D721Med (cell line): ENCODE data around the gene ETV6.

ENCODE experiments used
- DNase-seq: peaks from one replicate; pipeline ENCODE4 v3.0.0; 2011; ENCODE audit warnings: low spot score; ENCODE audit not compliant: insufficient read length
- FAIRE-seq: peaks from 2 replicates; lab custom pipeline; 2011; peaks lifted over from hg19 to GRCh38; lab: Jason Lieb, UNC
- TF ChIP-seq, protein P1 (sequence below): IDR thresholded peaks from 2 replicates; pipeline ENCODE4 v1.5.1; 2012; ENCODE audit warnings: mild to moderate bottlenecking, control low read depth; ENCODE audit not compliant: insufficient read depth; ENCODE audit errors: missing control alignments

Gene ETV6

DNA sequence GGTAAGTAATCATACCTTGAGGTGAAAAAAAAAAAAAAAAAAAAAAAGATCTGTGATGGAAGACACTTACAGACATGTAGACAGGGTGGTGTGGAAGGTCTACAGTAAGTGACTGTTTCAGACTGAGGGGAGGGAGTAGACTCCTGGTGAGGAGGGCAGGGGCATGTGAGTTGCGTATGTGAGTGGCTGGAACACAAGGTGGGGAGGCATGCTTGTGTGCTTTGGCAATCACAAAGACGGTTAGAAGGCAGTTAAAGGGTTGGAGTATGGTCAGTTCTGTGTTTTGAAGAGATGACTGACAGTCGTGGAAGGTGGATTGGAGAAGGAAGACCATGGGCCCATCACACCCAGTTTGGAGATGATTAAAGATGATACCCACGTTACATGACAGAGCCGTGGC, 65.2 kb downstream of the ETV6 start:
- DNase-seq: no peak
- TF ChIP-seq, protein P1, sequence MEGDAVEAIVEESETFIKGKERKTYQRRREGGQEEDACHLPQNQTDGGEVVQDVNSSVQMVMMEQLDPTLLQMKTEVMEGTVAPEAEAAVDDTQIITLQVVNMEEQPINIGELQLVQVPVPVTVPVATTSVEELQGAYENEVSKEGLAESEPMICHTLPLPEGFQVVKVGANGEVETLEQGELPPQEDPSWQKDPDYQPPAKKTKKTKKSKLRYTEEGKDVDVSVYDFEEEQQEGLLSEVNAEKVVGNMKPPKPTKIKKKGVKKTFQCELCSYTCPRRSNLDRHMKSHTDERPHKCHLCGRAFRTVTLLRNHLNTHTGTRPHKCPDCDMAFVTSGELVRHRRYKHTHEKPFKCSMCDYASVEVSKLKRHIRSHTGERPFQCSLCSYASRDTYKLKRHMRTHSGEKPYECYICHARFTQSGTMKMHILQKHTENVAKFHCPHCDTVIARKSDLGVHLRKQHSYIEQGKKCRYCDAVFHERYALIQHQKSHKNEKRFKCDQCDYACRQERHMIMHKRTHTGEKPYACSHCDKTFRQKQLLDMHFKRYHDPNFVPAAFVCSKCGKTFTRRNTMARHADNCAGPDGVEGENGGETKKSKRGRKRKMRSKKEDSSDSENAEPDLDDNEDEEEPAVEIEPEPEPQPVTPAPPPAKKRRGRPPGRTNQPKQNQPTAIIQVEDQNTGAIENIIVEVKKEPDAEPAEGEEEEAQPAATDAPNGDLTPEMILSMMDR: no peak
- no peak for FAIRE-seq

DNA sequence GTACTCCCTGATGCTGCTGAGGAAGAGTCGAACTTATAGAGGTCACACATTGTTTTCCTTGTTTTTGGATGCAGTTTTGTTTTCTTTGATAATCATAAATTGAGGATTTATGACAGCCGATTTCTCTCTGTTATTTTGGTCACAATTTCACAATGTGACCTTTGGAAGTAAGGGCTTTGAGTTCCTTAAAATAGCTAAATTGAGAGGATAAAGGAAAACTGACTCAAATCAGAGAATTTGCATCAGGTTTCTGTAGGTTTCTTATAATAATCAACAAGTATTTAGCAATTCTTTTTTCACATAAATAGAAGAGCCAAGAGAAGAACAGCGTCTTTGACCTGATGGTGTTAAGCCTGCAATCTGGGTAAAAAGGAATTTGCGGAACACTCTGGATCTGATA, 66.1 kb downstream of the ETV6 start:
- DNase-seq (no peak), FAIRE-seq (no peak)
- TF ChIP-seq, protein P1: no peak

DNA sequence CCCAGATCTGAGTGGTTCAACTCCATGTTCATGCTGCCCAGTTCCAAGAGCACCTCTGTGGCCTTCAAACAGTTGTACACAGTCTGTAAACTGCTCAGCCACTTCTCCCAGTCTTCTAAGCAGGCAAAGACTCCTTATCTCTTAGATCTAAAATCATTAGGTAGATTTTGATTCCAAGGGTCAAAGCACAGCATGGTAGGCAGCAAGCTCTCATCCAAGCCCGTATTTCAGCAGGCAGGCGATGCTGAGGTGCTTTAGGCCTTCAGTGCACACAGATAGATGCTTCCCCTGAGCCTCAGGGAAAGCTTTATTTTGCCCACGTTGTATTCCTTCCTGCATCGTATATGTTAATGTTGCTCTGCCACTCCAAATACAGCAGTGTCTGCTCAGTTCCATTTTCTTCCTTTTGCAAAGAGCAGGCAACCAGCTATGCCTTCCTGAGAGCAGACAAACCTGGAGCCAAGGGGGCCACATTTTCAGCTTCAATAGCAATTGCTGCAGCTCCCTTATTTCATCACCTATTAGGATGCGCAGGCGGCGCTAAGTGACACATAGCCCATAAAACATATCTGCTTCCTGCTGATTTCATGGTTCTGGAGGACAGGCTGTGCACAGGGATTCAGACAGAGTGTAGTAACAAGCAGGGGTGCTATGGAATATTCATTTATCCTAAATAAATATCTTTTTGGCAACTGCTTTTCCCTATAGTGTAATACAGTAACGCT, 67.5 kb downstream of the ETV6 start:
- FAIRE-seq (no peak), DNase-seq (no peak)
- TF ChIP-seq, protein P1: no peak

DNA sequence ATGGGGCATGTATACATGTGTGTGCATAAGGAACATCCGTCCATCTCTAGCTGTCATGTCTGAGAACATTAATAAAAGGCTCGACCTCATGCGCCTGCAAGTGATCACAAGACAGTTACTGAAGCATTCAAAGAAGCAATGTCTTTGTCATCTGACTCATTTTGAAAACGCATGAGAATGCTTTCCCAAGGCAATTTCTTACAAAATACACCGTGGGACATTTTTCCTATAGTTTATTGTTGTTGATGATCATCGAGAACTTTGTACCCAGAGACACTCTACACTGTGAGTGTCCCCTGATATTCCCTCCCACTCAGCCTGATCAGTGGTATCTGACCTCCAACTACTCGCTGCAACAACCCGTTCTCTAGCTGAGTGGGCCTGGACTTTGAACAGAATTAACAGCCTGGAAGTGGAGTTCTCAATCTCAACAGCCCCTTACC, 68.1 kb downstream of the ETV6 start:
- TF ChIP-seq, protein P1: no peak
- DNase-seq (no peak), FAIRE-seq (no peak)

DNA sequence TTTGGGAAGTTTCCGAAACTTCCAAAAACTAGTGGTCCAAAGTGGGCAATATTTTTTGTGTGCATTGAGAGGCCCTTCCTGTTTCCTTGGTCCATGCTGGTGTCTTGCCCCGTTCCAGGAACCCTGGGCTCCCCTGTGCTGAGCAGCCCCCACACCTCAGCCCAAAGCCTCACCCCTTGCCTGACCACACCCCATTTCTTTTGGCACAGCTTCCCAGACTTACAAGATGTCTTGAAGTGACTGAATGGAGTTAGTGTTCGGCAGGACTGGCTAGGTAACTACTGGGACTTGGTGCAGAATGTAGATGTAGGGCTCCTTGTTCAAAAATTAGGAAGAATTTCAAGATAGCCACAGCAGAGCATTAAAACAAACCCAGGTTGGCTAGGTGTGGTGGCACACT, 68.6 kb downstream of the ETV6 start:
- FAIRE-seq (no peak), DNase-seq (no peak)
- TF ChIP-seq, protein P1: no peak

DNA sequence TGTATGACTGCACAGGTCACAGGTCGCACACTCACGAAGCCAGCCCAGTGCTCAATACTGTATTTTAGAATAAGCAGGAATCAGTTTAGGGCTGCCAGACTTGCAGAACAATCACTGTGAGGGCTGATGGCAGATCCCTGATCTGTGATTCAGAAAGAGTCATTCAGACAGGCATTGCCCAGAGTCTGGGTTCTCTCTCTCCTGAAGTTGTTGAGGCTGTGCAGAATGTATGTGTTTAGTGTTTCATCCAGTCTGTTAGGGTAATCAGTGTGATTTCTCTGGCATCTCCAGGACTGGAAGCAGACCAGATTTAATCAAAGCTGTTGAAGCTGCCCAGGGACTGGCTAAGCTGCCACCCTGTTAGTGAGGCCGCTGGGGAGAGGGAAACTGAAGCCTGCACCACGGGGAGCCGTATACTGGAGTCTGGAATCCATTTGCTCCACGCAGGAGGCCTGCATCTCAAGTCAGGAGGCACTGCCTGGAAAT, 69.3 kb downstream of the ETV6 start:
- no peak for FAIRE-seq
- DNase-seq: no peak
- TF ChIP-seq, protein P1: no peak

DNA sequence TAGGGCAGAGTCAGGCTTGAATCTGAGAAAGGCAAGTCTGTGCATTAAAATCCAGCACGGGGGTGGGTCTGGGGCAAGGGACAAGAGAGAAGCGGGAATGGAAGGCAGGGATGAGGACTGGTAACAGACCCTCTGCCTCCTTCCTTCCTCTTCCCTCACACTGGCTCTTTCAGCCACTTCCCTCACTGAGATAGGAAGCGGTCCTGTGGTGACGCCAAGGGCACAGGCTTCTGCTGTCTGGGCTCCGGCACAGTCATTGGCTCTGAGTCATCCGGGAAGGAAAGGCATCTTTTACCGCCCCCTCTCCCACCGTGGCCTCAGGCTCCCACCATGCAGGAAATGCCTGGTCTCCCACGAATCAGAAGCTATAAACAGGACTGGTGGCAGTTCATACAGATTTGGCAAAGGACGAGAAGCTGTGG, 70.2 kb downstream of the ETV6 start:
- FAIRE-seq (no peak), DNase-seq (no peak)
- TF ChIP-seq, protein P1: no peak
